ENCODE results near the gene FBXO22.
A peak's percentile ranks its signal among the peaks of the same experiment; 100 is the strongest.

Gene FBXO22

GRCh38 chr15:75928680-75929608, 25.3 kb downstream of the FBXO22 start:
- TF ChIP-seq CTCF (IDR thresholded peaks at IDR 0.05; ENCODE audit: insufficient read depth, low read length, poor library complexity, severe bottlenecking), result peak; percentile 37
- DNase-seq (ENCODE audit: extremely low read depth, insufficient read length), result no peak
- no peaks in the 10 kb centered on the region for H3K27me3 ChIP-seq (replicated peaks; ENCODE audit: control insufficient read depth, insufficient read depth, low read length)
- no peak overlapping the region for H3K4me3 ChIP-seq (replicated peaks; ENCODE audit: low read depth, low read length)
- H3K36me3 ChIP-seq (ENCODE audit: control insufficient read depth, insufficient read depth, low read length), result peaks cover 10% of the 10 kb centered on the region

GRCh38 chr15:75929799-75930565, 26.3 kb downstream of the FBXO22 start:
- DNase-seq (ENCODE audit: extremely low read depth, insufficient read length), result no peak
- H3K4me3 ChIP-seq (replicated peaks; ENCODE audit: low read depth, low read length), result no peak overlapping the region
- H3K27me3 ChIP-seq (replicated peaks; ENCODE audit: control insufficient read depth, insufficient read depth, low read length), result no peaks in the 10 kb centered on the region
- H3K36me3 ChIP-seq (ENCODE audit: control insufficient read depth, insufficient read depth, low read length), result peaks cover 8% of the 10 kb centered on the region
- no peak for TF ChIP-seq CTCF (IDR thresholded peaks at IDR 0.05; ENCODE audit: insufficient read depth, low read length, poor library complexity, severe bottlenecking)

GRCh38 chr15:75930866-75931265, 27.2 kb downstream of the FBXO22 start:
- Histone ChIP-seq H3K27me3 (replicated peaks; ENCODE audit: control insufficient read depth, insufficient read depth, low read length) (no peaks in the 10 kb centered on the region), H3K4me3 (replicated peaks; ENCODE audit: low read depth, low read length) (no peak overlapping the region), H3K36me3 (ENCODE audit: control insufficient read depth, insufficient read depth, low read length) (peaks cover 8% of the 10 kb centered on the region)
- DNase-seq (ENCODE audit: extremely low read depth, insufficient read length), result no peak
- TF ChIP-seq CTCF (IDR thresholded peaks at IDR 0.05; ENCODE audit: insufficient read depth, low read length, poor library complexity, severe bottlenecking), result no peak

- TF ChIP-seq CTCF (IDR thresholded peaks at IDR 0.05; ENCODE audit: insufficient read depth, low read length, poor library complexity, severe bottlenecking), result no peak
- no peak for DNase-seq (ENCODE audit: extremely low read depth, insufficient read length)
- Histone ChIP-seq H3K4me3 (replicated peaks; ENCODE audit: low read depth, low read length) (no peak overlapping the region), H3K27me3 (replicated peaks; ENCODE audit: control insufficient read depth, insufficient read depth, low read length) (no peaks in the 10 kb centered on the region), H3K36me3 (ENCODE audit: control insufficient read depth, insufficient read depth, low read length) (no peaks in the 10 kb centered on the region; the same call in 1 of the 2 replicates)
Observed at GRCh38 chr15:75942464-75942863, 38.8 kb downstream of the FBXO22 start.

- Histone ChIP-seq H3K27me3 (replicated peaks; ENCODE audit: control insufficient read depth, insufficient read depth, low read length) (no peaks in the 10 kb centered on the region), H3K36me3 (ENCODE audit: control insufficient read depth, insufficient read depth, low read length) (no peaks in the 10 kb centered on the region; the same call in 1 of the 2 replicates), H3K4me3 (replicated peaks; ENCODE audit: low read depth, low read length) (no peak overlapping the region)
- DNase-seq (ENCODE audit: extremely low read depth, insufficient read length), result no peak
- no peak for TF ChIP-seq CTCF (IDR thresholded peaks at IDR 0.05; ENCODE audit: insufficient read depth, low read length, poor library complexity, severe bottlenecking)
Observed at GRCh38 chr15:75943246-75943645, 39.6 kb downstream of the FBXO22 start.
